K562 (cell line): Measurements from ENCODE around the gene CEBPB. TPM values are rescaled to one million over a fixed set of nuclear protein-coding genes. Genes with fewer than 3 reads are reported as not detected.

Source experiments
- ARID2 ChIP-seq: fragments of 450-650 bp; IDR thresholded peaks from 2 replicates; pipeline ENCODE4 v1.6.1; 2017; ENCODE audit warnings: antibody characterized with exemption, mild to moderate bottlenecking
- E2F5 ChIP-seq: sonication (generic); formaldehyde crosslinking; IDR thresholded peaks from 2 replicates; pipeline ENCODE4 v1.8.0; 2022; ENCODE audit warnings: mild to moderate bottlenecking, missing genetic modification reagents
- GTF2A2 ChIP-seq: IDR thresholded peaks from 2 replicates; pipeline ENCODE4 v1.6.1; 2016; ENCODE audit warnings: mild to moderate bottlenecking, missing genetic modification characterization, missing compliant biosample characterization
- HDAC6 ChIP-seq: IDR thresholded peaks from 2 replicates; pipeline ENCODE4 v1.6.1; 2012; ENCODE audit warnings: low read depth, mild to moderate bottlenecking, control low read depth, inconsistent platforms, low read length, moderate library complexity
- KDM2B ChIP-seq: fragments of 250-450 bp; sonication (Bioruptor Pico); IDR thresholded peaks from 2 replicates; pipeline ENCODE4 v1.8.0; 2021; ENCODE audit warnings: mild to moderate bottlenecking, moderate library complexity
- KLF16 ChIP-seq: IDR thresholded peaks from 2 replicates; pipeline ENCODE4 v1.6.1; 2016; ENCODE audit warnings: antibody characterized with exemption
- MED1 ChIP-seq: sonication (generic); formaldehyde crosslinking; IDR thresholded peaks from 2 replicates; pipeline ENCODE4 v1.8.1; 2023; ENCODE audit warnings: missing genetic modification reagents, borderline replicate concordance
- NR3C1 ChIP-seq: sonication (generic); formaldehyde crosslinking; IDR thresholded peaks from 2 replicates; pipeline ENCODE4 v1.8.1; 2022; ENCODE audit warnings: missing genetic modification reagents
- PTRF ChIP-seq: fragments of 450-650 bp; IDR thresholded peaks from 2 replicates; pipeline ENCODE4 v1.6.1; 2016; ENCODE audit warnings: mild to moderate bottlenecking, missing genetic modification characterization, missing compliant biosample characterization
- RREB1 ChIP-seq: fragments of 250-450 bp; sonication (Bioruptor Pico); IDR thresholded peaks from 2 replicates; pipeline ENCODE4 v1.4.0; 2020
- SIRT6 ChIP-seq: IDR thresholded peaks from one replicate; pipeline ENCODE4 v1.6.1; 2012; ENCODE audit warnings: low read depth, mild to moderate bottlenecking, control low read depth, inconsistent platforms, low read length, moderate library complexity
- TGIF2 ChIP-seq: sonication (generic); formaldehyde crosslinking; IDR thresholded peaks from 2 replicates; pipeline ENCODE4 v1.8.1; 2022; ENCODE audit warnings: mild to moderate bottlenecking, missing genetic modification reagents, moderate library complexity
- THRB ChIP-seq: fragments of 450-650 bp; formaldehyde crosslinking; conservative IDR thresholded peaks from 2 replicates; pipeline ENCODE4 v1.4.0; 2022; ENCODE audit warnings: mild to moderate bottlenecking, missing genetic modification characterization
- ZNF174 ChIP-seq: fragments of 250-450 bp; sonication (Bioruptor Pico); IDR thresholded peaks from 2 replicates; pipeline ENCODE4 v1.4.0; 2020; ENCODE audit warnings: mild to moderate bottlenecking
- ZNF232 ChIP-seq: sonication (generic); formaldehyde crosslinking; IDR thresholded peaks from 2 replicates; pipeline ENCODE4 v1.8.0; 2022; ENCODE audit warnings: mild to moderate bottlenecking, missing genetic modification reagents
- ZNF324 ChIP-seq: fragments of 250-450 bp; sonication (Bioruptor Pico); IDR thresholded peaks from 2 replicates; pipeline ENCODE4 v1.4.0; 2020; ENCODE audit warnings: mild to moderate bottlenecking
- ZNF431 ChIP-seq: sonication (generic); formaldehyde crosslinking; IDR thresholded peaks from 2 replicates; pipeline ENCODE4 v1.8.0; 2022; ENCODE audit warnings: mild to moderate bottlenecking, missing genetic modification reagents
- ZNF449 ChIP-seq: fragments of 250-450 bp; sonication (Bioruptor Pico); IDR thresholded peaks from 2 replicates; pipeline ENCODE4 v1.8.0; 2022; ENCODE audit warnings: moderate library complexity, mild to moderate bottlenecking, inconsistent platforms
- polyA plus RNA-seq, 8 experiments: library from polyadenylated mRNA; depleted of rRNA in 4 of 8; stranded (reverse) in 5 of 8; unstranded in 3 of 8; fragments of >200 nt; fragmentation: Nextera tagmentation in 2 of 8; fragmentation: Illumina TruSeq in 1 of 8; extraction: Ambion mirVana in 2 of 8; extraction: Trizol in 1 of 8; gene quantifications; 2 replicates each; pipeline versions ENCODE4 v1.2.1 to v1.2.3, GENCODE V29; 2011 to 2014; ENCODE audit warnings: inconsistent platforms in 1 of 8, missing spikeins in 1 of 8
- total RNA-seq, 7 experiments: library from RNA; depleted of rRNA in 6 of 7; stranded (reverse); fragments of >200 nt in 6 of 7; fragmentation: Illumina TruSeq in 2 of 7; extraction: Trizol in 2 of 7; gene quantifications; 2 replicates each; pipeline versions ENCODE4 v1.2.1 to v1.2.3, GENCODE V29; 2011 to 2021; ENCODE audit warnings: low replicate concordance in 1 of 7

The CEBPB gene
- total and polyA plus RNA-seq, 9 of the 15 experiments (the other 6 are each of a cell fraction or from before 2014, with no cell fraction given) = 1.2 to 72.6 (median 7.8) TPM

- TF ChIP-seq GTF2A2 (no peak), HDAC6 (no peak), ZNF174 (CRISPR knock-in tag) (no peak), KDM2B (CRISPR knock-in tag) (no peak), ZNF449 (CRISPR knock-in tag) (no peak), NR3C1 (CRISPR knock-in tag) (no peak), SIRT6 (no peak), ZNF431 (CRISPR knock-in tag) (no peak), MED1 (CRISPR knock-in tag) (no peak), RREB1 (no peak), ZNF324 (CRISPR knock-in tag) (no peak), KLF16 (no peak), TGIF2 (CRISPR knock-in tag) (no peak), E2F5 (CRISPR knock-in tag) (no peak), THRB (CRISPR knock-in tag) (no peak), ARID2 (no peak), ZNF232 (CRISPR knock-in tag) (no peak), PTRF (tag) (no peak)
Observed at GRCh38 chr20:50192364-50193198, 2.0 kb downstream of the CEBPB start (continued).
